Uterus (tissue), 2 donors: ENCODE measurements around the gene GNG12.

Experiments used
- CTCF ChIP-seq, 4 experiments: fragments of 200-600 bp in 2 of 4; fragments of 450-650 bp in 2 of 4; sonication (generic) in 2 of 4; IDR thresholded peaks; one replicate each; pipeline ENCODE4 v1.5.1; 2016 to 2019; ENCODE audit warnings: antibody characterized with exemption in 4 of 4, mild to moderate bottlenecking in 2 of 4, moderate library complexity in 1 of 4
- POLR2A ChIP-seq, 2 donors: fragments of 450-650 bp; IDR thresholded peaks; one replicate each; pipeline ENCODE4 v1.6.1; 2016; ENCODE audit warnings: antibody characterized with exemption in 2 of 2, mild to moderate bottlenecking in 1 of 2, moderate library complexity in 1 of 2

GRCh38 chr1:67741736-67742135 is 91.5 kb downstream of the GNG12 start:
- no peak for TF ChIP-seq CTCF (IDR thresholded peaks at IDR 0.05)
- TF ChIP-seq POLR2A (IDR thresholded peaks at IDR 0.05), result no peak
